ENCODE measurements around the gene PCDHA1. TPM values are rescaled to one million over a fixed set of nuclear protein-coding genes. Genes with fewer than 3 reads are reported as not detected.
"Not testable (repeated sequence)": the region's sequence is repeated elsewhere in the genome, so short reads cannot be mapped to it uniquely, and the experiment has no call there.

The PCDHA1 gene
- total RNA-seq, 1 donor from 2014 or later, result not detected

- no peaks in the 10 kb centered on the region for H3K4me1 Mint-ChIP-seq (ENCODE audit: low read depth)
- peaks cover 13% of the 10 kb centered on the region for H3K9me3 Mint-ChIP-seq (ENCODE audit: low read depth)
- H3K27ac Mint-ChIP-seq, result no peak overlapping the region
- H3K27me3 Mint-ChIP-seq, result no peaks in the 10 kb centered on the region
- H3K36me3 Mint-ChIP-seq (ENCODE audit: insufficient read depth), result peaks cover 40% of the 10 kb centered on the region
- no peak for DNase-seq (ENCODE audit: low spot score, unreplicated experiment)
- no peak overlapping the region for H3K4me3 Mint-ChIP-seq (ENCODE audit: low read depth)
- TF ChIP-seq CTCF (IDR thresholded peaks at IDR 0.05; ENCODE audit: unreplicated experiment), result no peak
These were observed 36.3 kb downstream of the PCDHA1 start for GRCh38 chr5:140822281-140822629.

DNA sequence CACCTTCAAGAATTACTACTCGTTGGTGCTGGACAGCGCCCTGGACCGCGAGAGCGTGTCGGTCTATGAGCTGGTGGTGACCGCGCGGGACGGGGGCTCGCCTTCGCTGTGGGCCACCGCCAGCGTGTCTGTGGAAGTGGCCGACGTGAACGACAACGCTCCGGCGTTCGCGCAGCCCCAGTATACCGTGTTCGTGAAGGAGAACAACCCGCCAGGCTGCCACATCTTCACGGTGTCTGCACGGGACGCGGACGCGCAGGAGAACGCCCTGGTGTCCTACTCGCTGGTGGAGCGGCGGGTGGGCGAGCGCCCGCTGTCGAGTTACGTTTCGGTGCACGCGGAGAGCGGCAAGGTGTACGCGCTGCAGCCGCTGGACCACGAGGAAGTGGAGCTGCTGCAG is 37.0 kb downstream of the PCDHA1 start:
- Mint-ChIP-seq H3K36me3 (ENCODE audit: insufficient read depth) (peaks cover 38% of the 10 kb centered on the region), H3K27ac (peak overlapping the region; percentile 29), H3K9me3 (ENCODE audit: low read depth) (peaks cover 13% of the 10 kb centered on the region)
- not testable (repeated sequence) for H3K27me3 Mint-ChIP-seq; DNase-seq (ENCODE audit: low spot score, unreplicated experiment); H3K4me3 Mint-ChIP-seq (ENCODE audit: low read depth); H3K4me1 Mint-ChIP-seq (ENCODE audit: low read depth)

- Mint-ChIP-seq H3K27ac (no peak overlapping the region), H3K36me3 (ENCODE audit: insufficient read depth) (peaks cover 40% of the 10 kb centered on the region), H3K9me3 (ENCODE audit: low read depth) (peaks cover 16% of the 10 kb centered on the region), H3K27me3 (no peaks in the 10 kb centered on the region), H3K4me1 (ENCODE audit: low read depth) (no peaks in the 10 kb centered on the region), H3K4me3 (ENCODE audit: low read depth) (no peak overlapping the region)
- no peak for TF ChIP-seq CTCF (IDR thresholded peaks at IDR 0.05; ENCODE audit: unreplicated experiment)
- no peak for DNase-seq (ENCODE audit: low spot score, unreplicated experiment)
These were observed 37.5 kb downstream of the PCDHA1 start for GRCh38 chr5:140823475-140823874.

DNA sequence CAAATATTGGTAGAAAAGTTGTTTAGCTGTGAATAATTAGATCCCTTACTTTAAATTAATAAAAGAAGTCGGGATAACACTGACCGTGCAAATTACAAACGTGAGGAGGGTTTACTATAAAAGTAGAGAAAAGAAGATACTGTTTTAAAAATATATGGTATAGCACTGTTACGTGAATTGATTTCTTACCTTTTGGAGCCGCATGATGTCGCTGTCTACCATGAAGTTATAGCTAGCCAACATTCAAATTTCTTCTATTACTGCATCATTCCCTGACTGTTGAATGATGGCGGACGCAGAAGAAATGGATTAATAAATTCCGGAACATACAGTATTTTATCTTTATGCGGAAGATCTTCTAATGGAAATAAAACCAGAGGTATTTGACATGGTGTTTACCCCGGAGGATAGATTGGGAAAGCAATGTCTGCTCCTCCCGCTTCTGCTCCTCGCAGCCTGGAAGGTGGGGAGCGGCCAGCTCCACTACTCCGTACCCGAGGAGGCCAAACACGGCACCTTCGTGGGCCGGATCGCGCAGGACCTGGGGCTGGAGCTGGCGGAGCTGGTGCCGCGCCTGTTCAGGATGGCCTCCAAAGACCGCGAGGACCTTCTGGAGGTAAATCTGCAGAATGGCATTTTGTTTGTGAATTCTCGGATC is 41.9 kb downstream of the PCDHA1 start, which contains the start of gene PCDHA6:
PCDHA6 (plus strand) TSS at position 257 of the 658 bp plus-strand sequence; CDS start at position 389, 132 bp downstream.
- Mint-ChIP-seq H3K4me1 (ENCODE audit: low read depth) (no peaks in the 10 kb centered on the region), H3K27me3 (no peaks in the 10 kb centered on the region), H3K36me3 (ENCODE audit: insufficient read depth) (peaks cover 49% of the 10 kb centered on the region), H3K27ac (peak within 1 kb of the TSS; percentile 98), H3K4me3 (ENCODE audit: low read depth) (peak within 1 kb of the TSS; percentile 78), H3K9me3 (ENCODE audit: low read depth) (peaks cover 24% of the 10 kb centered on the region)
- no peak for DNase-seq (ENCODE audit: low spot score, unreplicated experiment)
- peak; percentile 60 for TF ChIP-seq CTCF (IDR thresholded peaks at IDR 0.05; ENCODE audit: unreplicated experiment)

- DNase-seq (ENCODE audit: low spot score, unreplicated experiment), result no peak
These were observed 42.4 kb downstream of the PCDHA1 start for GRCh38 chr5:140828362-140828737.

DNA sequence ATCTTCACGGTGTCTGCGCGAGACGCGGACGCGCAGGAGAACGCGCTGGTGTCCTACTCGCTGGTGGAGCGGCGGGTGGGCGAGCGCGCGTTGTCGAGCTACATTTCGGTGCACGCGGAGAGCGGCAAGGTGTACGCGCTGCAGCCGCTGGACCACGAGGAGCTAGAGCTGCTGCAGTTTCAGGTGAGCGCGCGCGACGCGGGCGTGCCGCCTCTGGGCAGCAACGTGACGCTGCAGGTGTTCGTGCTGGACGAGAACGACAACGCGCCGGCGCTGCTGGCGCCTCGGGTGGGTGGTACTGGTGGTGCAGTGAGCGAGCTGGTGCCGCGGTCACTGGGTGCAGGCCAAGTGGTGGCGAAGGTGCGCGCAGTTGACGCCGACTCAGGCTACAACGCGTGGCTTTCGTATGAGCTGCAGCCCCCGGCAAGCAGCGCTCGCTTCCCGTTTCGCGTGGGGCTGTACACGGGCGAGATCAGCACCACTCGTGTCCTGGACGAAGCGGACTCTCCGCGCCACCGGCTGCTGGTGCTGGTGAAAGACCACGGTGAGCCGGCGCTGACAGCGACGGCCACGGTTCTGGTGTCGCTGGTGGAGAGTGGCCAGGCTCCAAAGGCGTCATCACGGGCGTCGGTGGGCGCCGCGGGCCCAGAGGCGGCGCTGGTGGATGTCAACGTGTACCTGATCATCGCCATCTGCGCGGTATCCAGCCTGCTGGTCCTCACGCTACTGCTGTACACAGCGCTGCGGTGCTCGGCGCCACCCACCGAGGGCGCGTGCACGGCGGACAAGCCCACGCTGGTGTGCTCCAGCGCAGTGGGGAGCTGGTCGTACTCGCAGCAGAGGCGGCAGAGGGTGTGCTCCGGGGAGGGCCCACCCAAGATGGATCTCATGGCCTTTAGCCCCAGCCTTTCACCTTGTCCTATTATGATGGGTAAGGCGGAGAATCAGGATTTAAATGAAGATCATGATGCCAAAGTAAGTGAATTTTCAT is 43.9 kb downstream of the PCDHA1 start:
- H3K27ac Mint-ChIP-seq; H3K4me3 Mint-ChIP-seq (ENCODE audit: low read depth); H3K27me3 Mint-ChIP-seq; DNase-seq (ENCODE audit: low spot score, unreplicated experiment); H3K4me1 Mint-ChIP-seq (ENCODE audit: low read depth): not testable (repeated sequence)
- Mint-ChIP-seq H3K9me3 (ENCODE audit: low read depth) (peaks cover 36% of the 10 kb centered on the region), H3K36me3 (ENCODE audit: insufficient read depth) (peaks cover 59% of the 10 kb centered on the region)

More at GRCh38 chr5:140828362-140828737, 42.4 kb downstream of the PCDHA1 start:
- Mint-ChIP-seq H3K27me3 (no peaks in the 10 kb centered on the region), H3K36me3 (ENCODE audit: insufficient read depth) (peaks cover 52% of the 10 kb centered on the region), H3K4me3 (ENCODE audit: low read depth) (peak overlapping the region; percentile 78), H3K9me3 (ENCODE audit: low read depth) (peaks cover 27% of the 10 kb centered on the region), H3K4me1 (ENCODE audit: low read depth) (no peaks in the 10 kb centered on the region), H3K27ac (peak overlapping the region; percentile 98)
- peak; percentile 37 for TF ChIP-seq CTCF (IDR thresholded peaks at IDR 0.05; ENCODE audit: unreplicated experiment)
